IMR-90 (cell line): ENCODE measurements around the gene ARHGAP12.

Source experiments
- MXI1 ChIP-seq: IDR thresholded peaks from 2 replicates; pipeline ENCODE4 v1.6.1; 2012; ENCODE audit warnings: low read depth, mild to moderate bottlenecking, low read length, moderate library complexity, borderline replicate concordance
- RCOR1 ChIP-seq: IDR thresholded peaks from 2 replicates; pipeline ENCODE4 v1.6.1; 2012; ENCODE audit warnings: mild to moderate bottlenecking, low read length, improper control_type of control experiment; ENCODE audit not compliant: insufficient replicate concordance
- TF ChIP-seq, protein P1 (sequence below): conservative IDR thresholded peaks from 2 replicates; pipeline ENCODE4 v1.5.1; 2012; ENCODE audit warnings: mild to moderate bottlenecking, low read depth, low read length, improper control_type of control experiment
- TF ChIP-seq, protein P2 (sequence below): fragments of 150-350 bp; IDR thresholded peaks from 2 replicates; pipeline ENCODE4 v1.6.1; 2016; ENCODE audit warnings: low read depth, mild to moderate bottlenecking, low read length, moderate library complexity, borderline replicate concordance

DNA sequence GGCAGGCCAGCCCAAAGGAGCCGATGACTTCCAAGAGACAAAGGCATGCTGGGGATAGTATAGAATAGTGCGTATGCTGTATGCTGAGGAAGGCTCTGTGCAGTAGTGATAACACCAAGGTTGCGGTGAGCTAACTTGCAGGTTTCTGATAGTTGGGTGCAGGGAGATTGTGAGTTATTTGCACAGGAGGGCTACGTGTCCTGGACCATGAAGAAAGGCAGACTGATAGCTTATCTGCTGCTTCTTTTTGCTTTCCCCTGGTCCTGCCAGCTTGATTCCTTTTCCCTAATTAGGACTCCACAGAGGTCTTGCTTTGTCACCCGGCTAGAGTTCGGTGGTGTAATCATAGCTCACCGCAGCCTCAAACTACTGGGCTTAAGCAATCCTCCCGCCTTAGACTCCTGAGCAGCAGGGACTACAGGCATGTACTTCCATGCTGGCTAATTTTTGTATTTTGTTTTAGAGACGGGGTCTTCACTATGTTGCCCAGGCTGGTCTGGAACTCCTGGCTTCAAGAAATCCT lies 43.9 kb upstream of the ARHGAP12 start:
- TF ChIP-seq RCOR1 = no peak
- TF ChIP-seq, protein P1, sequence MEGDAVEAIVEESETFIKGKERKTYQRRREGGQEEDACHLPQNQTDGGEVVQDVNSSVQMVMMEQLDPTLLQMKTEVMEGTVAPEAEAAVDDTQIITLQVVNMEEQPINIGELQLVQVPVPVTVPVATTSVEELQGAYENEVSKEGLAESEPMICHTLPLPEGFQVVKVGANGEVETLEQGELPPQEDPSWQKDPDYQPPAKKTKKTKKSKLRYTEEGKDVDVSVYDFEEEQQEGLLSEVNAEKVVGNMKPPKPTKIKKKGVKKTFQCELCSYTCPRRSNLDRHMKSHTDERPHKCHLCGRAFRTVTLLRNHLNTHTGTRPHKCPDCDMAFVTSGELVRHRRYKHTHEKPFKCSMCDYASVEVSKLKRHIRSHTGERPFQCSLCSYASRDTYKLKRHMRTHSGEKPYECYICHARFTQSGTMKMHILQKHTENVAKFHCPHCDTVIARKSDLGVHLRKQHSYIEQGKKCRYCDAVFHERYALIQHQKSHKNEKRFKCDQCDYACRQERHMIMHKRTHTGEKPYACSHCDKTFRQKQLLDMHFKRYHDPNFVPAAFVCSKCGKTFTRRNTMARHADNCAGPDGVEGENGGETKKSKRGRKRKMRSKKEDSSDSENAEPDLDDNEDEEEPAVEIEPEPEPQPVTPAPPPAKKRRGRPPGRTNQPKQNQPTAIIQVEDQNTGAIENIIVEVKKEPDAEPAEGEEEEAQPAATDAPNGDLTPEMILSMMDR = no peak
- no peak for TF ChIP-seq MXI1
- TF ChIP-seq, protein P2, sequence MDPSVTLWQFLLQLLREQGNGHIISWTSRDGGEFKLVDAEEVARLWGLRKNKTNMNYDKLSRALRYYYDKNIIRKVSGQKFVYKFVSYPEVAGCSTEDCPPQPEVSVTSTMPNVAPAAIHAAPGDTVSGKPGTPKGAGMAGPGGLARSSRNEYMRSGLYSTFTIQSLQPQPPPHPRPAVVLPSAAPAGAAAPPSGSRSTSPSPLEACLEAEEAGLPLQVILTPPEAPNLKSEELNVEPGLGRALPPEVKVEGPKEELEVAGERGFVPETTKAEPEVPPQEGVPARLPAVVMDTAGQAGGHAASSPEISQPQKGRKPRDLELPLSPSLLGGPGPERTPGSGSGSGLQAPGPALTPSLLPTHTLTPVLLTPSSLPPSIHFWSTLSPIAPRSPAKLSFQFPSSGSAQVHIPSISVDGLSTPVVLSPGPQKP = no peak
